Omental fat pad (tissue), 4 donors: Measurements from ENCODE around the gene NKD2. TPM values are rescaled to one million over a fixed set of nuclear protein-coding genes. Genes with fewer than 3 reads are reported as not detected.
A peak's percentile ranks its signal among the peaks of the same experiment; 100 is the strongest.

ENCODE experiments used
- ATAC-seq: fragments of 150-250 bp; one replicate; pipeline ENCODE4 v1.9.1; 2016; ENCODE audit warnings: mild to moderate bottlenecking, moderate library complexity; ENCODE audit not compliant: low FRiP score
- DNase-seq: peaks from one replicate; pipeline ENCODE4 v3.0.0-alpha.2; 2019; ENCODE audit warnings: low spot score
- CTCF ChIP-seq, 3 donors: fragments of 450-650 bp; IDR thresholded peaks; one replicate each; pipeline ENCODE4 v1.5.1; 2016 to 2017; ENCODE audit warnings: antibody characterized with exemption in 3 of 3, mild to moderate bottlenecking in 3 of 3, moderate library complexity in 2 of 3
- total RNA-seq, 4 donors: library from RNA; depleted of rRNA; stranded (reverse); fragments of >200 nt; gene quantifications; one replicate each; pipeline ENCODE4 v1.1.0, GENCODE V29; 2016

NKD2 gene
- total RNA-seq, 4 donors from 2014 or later: 1.1 to 7.1 (median 1.8) TPM

- DNase-seq (no peak), ATAC-seq (no peak)
- no peak for TF ChIP-seq CTCF (IDR thresholded peaks at IDR 0.05)
Observed at GRCh38 chr5:1066676-1067075, 58.1 kb downstream of the NKD2 start.

GRCh38 chr5:1067141-1068121, 58.8 kb downstream of the NKD2 start:
- ATAC-seq (no peak), DNase-seq (no peak)
- no peak for TF ChIP-seq CTCF (IDR thresholded peaks at IDR 0.05)

GRCh38 chr5:1068204-1068894, 59.7 kb downstream of the NKD2 start:
- ATAC-seq: no peak

GRCh38 chr5:1068895-1069719, 60.5 kb downstream of the NKD2 start:
- TF ChIP-seq CTCF (IDR thresholded peaks at IDR 0.05): no peak

More at GRCh38 chr5:1068204-1068894, 59.7 kb downstream of the NKD2 start:
- TF ChIP-seq CTCF (IDR thresholded peaks at IDR 0.05): no peak
- no peak for DNase-seq

GRCh38 chr5:1069720-1070088, 61.1 kb downstream of the NKD2 start:
- TF ChIP-seq CTCF (IDR thresholded peaks at IDR 0.05): no peak
- no peak for DNase-seq
- ATAC-seq: no peak

More at GRCh38 chr5:1068895-1069719, 60.5 kb downstream of the NKD2 start:
- no peak for DNase-seq
- no peak for ATAC-seq

GRCh38 chr5:1073239-1074102, 64.9 kb downstream of the NKD2 start:
- ATAC-seq: peak; percentile 11
- TF ChIP-seq CTCF (IDR thresholded peaks at IDR 0.05): no peak
- no peak for DNase-seq
